HG03039 (cell line): ENCODE measurements around the gene TTC27.
"Not testable (repeated sequence)": the region's sequence is repeated elsewhere in the genome, so short reads cannot be mapped to it uniquely, and the experiment has no call there.

Experiments
- ATAC-seq: cut with Tn5 transposase; IDR thresholded peaks from one replicate; pipeline ENCODE4 v1.9.1; 2021; ENCODE audit warnings: mild to moderate bottlenecking, moderate library complexity; ENCODE audit not compliant: unreplicated experiment

The TTC27 gene

DNA sequence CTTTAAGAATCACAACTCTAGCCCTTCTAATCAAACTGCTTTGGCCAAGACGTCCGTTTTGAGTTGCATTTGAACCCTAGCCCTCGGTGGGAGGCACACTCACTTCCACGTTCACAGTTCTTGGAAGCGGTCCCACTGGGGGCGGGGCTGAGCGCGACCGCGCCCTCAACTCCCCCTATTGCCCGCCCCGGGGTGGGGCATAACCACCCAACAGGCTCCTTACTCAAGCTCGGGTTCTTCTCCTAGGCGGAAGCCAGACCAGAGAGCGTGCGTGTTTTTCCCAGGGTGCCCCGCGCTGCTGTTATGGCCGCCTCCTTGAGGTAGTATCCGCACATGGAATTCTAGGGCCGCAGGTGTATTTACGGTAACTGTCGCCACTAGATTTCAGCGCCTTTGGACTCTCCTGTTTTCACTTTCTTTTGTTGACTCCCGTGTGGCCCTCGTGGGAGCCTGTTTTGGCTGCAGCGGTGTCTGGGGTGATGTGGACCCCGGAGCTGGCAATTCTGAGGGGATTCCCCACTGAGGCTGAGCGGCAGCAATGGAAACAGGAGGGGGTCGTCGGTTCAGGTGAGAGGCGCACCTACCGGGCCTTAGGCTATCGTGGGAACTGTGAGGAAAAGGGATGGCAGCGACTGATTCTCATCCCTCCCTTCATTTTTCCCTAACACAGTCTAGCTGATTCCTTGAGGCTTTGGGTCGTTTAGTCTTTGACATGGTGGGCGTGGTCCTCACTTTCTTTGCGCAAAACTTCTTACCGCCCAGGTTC, at the start of gene TTC27:
Gene TTC27, plus strand, starts transcription at position 237 of the 766 bp plus-strand sequence. Its CDS starts 243 bp downstream, at position 480.
- peak; percentile 100 for ATAC-seq

DNA sequence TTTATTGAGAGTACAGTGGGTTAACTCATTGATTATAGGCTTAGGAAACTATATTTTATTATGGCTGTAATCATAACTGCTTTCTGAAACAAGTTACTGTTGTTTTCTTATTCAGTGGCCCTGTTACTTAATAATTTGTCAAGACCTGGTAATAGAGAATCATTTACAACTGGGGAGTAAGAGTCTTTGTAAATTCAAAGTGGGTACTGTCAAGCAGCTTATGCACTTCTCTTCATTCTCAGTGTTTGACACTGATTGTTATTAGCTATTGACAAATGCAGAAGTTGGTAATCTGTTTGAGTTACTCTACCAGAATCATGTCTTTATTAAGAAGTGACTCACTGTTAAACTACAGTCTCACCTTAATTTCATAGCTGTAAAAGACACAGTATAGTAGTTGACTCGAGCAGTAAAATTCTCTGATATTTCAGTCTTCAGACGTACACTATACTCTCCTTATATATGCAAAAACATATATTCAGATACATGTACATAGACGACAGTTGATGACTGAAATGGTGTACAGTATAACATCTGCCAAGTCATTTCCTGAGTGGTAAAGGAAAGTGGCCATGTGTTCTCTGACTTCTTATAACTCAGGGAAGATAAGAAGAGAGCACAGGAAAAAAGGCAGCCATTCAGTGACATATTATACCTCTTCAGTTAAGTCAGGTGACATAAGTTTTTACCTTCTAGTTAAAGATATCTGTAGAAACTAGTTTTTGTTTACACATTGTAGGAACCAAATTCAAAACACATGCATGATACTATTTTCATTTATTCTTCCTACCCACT, 36.0 kb upstream of the TTC27 start:
- ATAC-seq, result peak; percentile 74

DNA sequence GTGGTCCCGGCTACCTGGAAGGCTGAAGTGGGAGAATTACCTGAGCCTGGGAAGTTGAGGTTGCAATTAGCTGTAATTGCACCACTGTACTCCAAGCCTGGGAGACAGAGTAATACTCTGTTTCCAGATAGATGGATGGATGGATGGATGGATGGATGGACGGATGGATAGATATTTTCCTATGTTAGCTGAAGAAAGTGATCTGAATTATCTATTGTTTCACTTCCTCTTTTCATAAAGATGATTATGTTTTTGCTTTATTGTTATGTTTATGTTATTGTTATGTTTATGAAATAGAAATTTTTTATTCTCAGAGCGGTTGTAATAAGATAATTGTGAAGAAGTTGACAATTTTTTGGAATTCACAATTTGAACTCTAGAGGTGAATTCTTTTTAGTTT, 33.3 kb upstream of the TTC27 start:
- ATAC-seq, result no peak

DNA sequence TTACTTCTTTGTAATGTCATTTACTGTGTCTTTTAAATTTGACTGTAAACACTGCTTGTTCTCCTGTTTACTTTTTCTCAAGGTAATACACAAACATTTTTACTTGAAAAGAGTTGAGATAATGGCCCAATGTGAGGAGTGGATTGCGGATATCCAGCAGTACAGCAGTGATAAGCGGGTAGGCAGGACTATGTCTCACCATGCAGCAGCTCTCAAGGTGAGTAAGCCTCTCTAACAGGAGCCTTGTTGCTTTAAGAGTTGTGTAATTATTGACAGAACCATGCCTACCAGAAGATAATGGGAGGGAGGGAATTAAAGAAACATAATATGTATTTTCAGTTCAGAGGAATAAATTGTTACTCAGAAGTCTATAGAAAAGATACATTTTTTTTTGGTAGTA, 16.5 kb upstream of the TTC27 start:
- no peak for ATAC-seq

DNA sequence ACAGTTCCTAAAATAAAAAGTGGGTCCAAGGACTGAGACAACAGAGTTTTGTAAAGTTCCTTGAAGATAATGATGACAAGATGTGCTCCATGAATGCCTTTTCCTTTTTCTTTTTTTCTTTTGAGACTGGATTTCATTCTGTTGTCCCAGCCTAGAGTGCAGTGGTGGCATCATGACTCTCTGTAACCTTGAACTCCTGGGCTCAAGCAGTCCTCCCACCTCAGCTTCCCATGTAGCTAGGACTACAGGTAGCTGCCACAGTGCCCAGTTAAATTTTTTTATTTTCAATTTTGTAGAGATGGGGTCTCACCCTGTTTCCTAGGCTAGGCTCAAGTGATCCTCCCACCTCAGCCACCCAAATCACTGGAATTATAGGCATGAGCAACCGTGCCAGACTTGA, 16.1 kb upstream of the TTC27 start:
- ATAC-seq, result no peak

DNA sequence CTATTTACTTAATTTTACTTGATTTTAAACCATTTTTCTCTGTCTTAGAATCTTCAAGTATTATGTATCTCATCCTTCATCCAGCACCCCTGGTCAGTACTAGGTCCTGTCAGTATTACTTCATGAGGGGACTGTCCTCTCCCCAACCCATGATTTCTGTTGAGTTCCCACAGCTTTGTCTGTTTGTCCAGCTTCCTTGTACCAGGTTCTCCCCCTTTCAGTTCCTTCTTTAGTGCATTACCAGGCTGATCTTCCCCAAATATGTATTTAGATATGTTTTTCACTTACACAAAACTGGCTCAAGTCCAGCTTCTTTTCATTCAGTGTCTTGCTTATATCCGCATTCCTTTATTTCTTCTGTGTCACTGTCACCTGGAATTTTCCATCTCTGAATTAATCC, 13.8 kb upstream of the TTC27 start:
- no peak for ATAC-seq

DNA sequence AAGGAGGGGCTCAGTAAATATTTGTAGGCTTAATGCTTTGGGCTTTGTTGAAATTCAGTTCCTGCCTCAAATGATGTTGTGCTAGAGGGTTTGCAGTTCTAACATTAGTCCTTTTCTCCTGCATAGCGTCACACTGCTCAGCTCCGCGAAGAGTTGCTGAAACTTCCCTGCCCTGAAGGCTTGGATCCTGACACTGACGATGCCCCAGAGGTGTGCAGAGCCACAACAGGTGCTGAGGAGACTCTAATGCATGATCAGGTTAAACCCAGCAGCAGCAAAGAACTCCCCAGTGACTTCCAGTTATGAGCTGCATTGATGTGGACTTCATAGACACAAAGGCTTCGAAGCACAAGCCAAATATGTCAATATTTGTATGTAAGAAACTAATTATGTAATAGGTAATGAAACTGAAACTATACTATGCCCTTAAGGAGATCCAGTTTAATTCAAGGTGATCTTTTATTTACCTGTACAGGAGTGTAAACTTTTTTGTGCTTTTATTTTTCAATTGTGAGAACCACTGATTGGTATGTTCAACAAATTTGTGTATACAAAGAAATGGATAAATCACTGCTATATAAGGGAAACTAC, 10.2 kb upstream of the TTC27 start:
- ATAC-seq, result no peak

DNA sequence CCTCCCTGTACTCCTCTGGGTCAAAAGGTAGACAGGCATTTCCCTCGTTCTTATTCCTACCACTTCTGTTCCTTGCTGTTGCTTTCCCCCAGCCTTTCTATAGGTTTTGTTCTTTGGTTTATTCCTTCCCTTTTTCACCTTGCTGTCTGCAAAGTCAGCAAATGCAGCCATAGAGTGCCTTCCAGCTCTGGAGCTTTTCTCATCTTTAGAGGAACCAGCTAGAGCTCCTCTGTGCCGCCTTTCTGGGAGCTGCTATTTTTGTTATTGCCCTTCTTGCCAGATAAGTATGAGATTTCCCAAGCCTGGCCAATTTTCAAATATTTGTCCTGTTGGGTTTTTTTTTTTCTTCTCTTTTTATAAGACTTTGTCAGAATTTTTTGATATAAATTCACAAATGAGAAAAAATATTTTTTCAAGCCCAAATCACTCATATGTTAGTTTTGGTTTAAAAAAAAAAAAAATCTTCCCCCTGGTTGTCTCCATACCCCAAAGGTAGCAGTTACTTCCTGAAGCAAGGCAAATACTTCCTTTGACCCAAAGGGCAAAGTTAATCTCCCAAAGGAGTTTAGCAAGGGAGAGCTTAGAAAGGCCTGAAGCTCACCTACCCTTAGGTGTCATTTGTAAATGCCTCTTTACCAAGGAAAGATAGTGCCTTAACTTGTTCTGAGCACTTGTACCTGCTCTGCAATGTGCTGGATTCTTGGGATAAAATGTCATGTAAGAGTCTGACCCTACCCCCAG, 5.1 kb upstream of the TTC27 start:
- no peak for ATAC-seq

DNA sequence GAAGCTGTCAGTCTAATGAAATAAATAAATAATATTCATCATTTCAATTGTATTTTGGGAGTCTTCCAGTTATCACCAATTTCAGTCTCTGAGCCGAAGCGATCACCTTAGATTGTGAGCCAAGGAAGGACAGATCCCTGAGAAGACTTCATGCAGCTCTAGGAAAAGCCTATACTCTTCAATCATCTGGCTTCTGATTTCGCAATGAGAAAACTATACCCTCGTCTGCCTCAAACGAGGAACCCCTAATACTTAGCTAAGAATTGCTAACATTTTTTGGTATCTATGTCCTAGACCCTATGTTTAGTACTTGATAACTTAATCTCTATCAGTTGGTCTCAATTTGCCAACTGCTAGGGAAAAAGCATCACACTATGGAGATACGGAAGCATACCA, 4.5 kb upstream of the TTC27 start:
- no peak for ATAC-seq

DNA sequence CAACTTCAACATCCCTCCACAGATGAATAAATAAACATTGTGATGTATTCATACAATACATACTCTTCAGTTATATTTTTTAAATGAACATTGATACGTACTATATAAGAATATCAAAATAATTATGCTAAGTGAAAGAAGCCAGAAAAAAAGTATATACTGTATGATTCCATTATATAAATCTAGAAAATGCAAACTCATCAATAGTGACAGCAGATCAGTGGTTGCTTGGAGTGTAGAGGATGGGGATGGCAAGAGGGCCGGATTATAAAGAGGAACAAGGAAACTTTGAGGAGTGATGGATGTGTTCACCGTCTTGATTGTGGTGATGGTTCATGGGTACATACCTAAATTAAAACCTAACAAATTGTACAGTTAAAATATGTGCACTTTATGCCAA, 3.0 kb upstream of the TTC27 start:
- ATAC-seq, result no peak

DNA sequence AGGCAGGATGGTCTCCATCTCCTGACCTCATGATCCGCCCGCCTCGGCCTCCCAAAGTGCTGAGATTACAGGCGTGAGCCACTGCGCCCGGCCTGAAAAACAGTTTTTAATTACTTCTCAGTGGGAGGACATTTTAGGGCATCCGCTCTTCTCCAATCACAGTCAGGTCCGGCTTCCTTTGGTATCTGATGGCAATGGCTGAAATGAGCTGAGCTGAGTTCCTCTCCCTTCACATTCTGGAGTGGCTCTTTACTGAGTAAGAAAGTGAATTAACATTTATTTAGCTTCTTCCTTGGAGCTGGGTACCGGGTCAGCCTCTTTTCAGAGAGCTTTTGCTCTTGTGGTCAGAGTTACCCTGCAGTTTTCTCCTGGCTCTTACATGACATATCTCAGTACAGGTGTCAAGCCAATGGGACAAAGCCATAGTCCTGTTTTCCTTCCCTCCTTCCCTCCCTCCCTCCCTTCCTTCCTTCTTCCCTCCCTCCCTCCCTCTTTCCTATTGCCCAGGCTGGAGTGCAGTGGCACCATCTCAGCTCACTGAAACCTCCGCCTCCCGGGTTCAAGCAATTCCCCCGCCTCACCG, 1.1 kb upstream of the TTC27 start:
- ATAC-seq, result no peak

DNA sequence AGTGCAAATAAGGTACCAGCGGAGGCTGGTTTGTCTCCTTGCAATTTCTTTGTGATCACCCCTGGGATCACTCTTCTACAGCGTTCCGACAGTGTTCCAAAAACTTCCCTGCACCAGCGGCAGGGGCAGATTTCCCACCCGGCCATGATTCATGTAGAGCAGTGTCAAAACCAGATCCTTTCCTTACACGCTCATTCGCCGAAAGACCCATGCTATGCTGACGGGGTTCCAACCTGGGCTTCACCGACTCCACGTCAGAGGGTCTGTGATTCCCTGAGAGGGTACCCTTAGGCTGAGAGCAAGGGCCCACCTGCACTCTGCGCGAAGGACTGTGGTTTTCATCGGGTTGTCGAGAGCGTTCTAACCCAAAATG, 423 bp upstream of the TTC27 start:
- peak; percentile 31 for ATAC-seq

DNA sequence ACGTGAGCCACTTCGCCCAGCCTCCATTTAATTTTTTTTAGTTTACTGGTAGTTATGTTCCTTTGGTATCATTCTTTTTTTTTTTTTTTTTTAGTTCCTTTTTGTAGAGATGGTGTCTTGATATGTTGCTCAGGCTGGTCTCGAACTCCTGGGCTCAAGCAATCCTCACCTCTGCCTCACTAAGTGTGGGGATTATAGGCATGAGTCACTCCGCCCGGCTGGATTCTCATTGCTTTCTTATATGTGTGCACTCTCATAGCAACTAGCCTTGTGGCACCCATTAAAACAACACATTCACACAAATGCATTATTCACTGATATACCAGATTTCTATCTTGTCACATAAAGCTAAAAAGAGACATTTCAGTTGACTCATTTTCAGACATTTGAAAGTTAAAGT, 4.2 kb downstream of the TTC27 start:
- no peak for ATAC-seq

DNA sequence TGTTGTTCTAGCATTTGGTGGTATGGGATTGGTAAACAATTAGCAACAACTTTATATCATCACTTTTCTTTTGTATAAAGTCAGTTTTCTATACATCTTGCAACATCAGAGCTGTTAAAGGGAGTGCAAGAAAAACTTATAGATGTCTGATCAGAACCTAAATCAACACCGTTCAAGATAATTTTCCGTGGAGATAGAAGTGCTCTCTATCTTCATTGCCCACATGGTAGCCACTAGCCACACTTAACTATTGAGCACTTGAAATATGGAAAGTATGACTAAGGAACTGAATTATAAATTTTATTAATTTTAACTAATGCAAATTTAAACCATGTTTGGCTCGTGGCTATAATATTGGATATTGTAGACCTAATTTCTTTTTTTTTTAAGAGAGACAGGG, 5.2 kb downstream of the TTC27 start:
- no peak for ATAC-seq

DNA sequence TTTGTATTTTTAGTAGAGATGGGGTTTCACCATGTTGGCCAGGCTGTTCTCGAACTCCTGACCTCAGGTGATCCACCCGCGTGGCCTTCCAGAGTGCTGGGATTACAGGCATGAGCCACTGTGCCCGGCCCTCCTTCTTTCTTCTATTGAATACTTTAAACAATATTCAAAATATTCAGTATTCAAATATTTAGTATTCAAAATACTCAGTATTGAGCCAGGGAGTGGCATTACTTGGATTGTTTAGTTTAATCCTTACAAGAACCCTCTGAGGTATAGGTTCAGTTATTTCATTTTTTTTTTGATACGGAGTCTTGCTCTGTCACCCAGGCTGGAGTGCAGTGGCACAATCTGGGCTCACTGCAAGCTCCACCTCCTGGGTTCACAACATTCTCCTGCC, 10.7 kb downstream of the TTC27 start:
- not testable (repeated sequence) for ATAC-seq

DNA sequence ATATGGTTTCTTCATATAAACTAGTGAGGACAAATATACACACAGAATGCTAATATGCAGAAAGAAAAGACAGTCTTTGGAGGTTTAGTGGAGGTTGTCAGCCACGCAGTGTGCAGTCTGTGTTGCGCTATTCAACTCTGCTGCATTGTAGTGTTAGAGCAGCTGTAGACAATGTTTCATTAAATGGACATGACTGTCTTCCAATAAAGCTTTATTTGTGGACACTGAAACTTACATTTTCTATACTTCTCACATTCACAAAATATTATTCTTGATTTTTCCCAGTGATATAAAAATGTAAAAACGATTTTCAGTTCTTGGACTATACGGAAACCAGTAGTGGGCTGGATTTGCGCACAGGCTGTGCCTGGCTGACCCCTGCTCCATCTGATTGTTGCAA, 13.3 kb downstream of the TTC27 start:
- ATAC-seq, result no peak

DNA sequence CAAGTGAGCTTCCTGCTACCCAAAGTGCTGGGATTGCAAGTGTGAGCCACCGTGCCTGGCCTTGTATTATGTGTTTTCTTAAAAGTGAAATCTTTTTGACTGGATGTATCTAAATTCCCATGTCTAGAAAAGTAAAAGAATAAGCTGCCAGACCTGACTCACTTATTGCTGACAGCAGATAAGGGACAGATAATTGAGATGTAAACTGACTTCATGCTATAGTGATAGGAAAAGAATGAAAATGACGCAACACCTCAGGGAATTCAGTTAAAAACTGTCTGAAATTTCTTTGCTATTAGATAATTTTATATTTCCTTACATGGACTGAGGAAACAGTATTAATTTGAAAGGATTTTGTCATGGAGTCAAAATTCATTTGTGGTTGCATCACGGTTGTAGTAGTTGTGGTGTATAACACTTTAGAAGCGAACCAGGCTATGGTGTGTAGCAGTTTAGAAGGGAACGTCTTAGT, 19.4 kb downstream of the TTC27 start:
- ATAC-seq, result no peak

DNA sequence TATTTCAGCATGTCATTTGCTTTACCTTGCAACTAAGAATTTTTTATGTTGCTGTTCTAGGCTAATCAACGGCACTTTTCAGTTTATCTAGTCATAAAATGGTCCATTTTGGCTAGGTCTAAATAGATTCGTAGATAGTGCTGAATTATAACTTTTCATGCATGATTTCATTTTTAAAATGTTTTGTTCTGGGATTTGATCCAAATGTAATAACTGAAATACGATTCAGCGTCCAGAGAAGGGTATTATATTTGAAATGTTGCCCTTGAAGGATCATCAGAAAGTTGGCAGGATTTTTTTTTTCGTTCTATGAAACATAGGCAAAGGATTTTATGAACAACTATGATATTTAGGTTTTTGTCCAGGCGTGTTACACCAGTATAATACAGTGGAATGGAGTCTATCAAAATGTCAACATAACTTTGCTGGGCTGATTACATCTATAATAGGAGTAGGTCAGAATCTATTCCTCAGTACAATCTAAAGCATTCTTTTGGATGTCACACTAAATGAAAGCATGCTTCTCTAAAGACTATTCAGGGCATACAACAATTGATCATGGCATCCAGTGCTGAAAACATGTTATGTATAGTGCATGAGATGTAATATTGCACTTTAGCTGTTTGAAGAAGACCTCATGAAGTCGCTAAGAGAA, 24.8 kb downstream of the TTC27 start:
- ATAC-seq, result no peak

DNA sequence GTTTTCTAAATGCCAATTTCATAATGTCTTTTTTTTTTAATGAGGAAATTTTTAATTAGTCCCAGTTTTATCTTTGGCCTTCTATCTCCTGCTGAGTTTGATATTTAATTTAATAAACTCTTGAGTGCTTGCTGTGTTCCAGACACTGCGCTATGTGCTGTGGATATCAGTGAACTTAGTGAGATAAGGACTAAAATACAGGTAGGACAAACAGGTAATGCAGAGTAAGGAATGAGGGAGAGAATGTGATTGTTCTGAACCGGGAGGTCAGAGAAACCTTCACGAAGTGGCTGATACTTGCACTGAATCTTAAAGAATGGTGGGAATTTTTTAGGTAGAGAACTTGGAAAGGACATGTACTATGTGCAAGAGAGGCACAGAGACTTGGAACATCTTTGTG, 28.2 kb downstream of the TTC27 start:
- no peak for ATAC-seq

DNA sequence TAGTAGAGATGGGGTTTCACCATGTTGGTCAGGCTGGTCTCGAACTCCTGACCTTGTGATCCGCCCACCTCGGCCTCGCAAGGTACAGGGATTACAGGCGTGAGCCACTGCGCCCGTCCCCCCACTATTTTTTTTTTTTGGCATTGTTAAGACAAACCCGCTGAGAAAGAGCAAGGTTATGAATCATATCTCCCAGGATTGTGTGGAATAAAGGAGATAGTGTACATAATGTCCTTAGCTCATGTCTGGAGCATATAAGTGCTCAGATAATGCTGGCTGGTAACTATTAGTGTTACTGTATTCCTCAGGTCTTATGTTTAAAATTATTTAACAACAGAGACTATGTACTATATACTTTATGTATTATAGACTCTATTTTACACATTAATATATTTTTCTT, 36.0 kb downstream of the TTC27 start:
- ATAC-seq, result no peak
